Measurements from ENCODE around the gene TNMD. TPM values are rescaled to one million over a fixed set of nuclear protein-coding genes. Genes with fewer than 3 reads are reported as not detected.
"Not testable (repeated sequence)": the region's sequence is repeated elsewhere in the genome, so short reads cannot be mapped to it uniquely, and the experiment has no call there.

The TNMD gene
- not detected in 2 replicates for total RNA-seq

DNA sequence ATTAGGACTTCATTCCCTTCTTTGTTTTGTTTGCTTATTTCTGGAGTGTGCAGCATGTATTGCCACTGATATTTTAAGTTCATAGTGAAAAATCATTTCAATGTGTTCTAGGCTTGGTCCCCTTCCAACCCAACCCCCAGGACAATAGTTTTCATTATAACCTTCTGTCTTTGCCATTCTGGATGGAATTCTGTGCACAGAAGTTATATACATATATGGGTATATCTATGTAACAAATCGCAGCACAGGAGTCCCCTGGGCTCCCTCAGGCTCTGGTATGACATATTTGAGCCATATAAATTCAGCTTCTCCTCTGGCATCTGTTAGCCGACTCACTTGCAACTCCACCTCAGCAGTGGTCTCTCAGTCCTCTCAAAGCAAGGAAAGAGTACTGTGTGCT is at the start of gene TNMD:
Gene TNMD (plus strand): TSS at position 326 of the 400 bp plus-strand sequence. CDS start 83 bp downstream, outside the sequence.
- intact Hi-C loops (cut with micrococcal nuclease): no loop called here
- peaks cover 4% of the 10 kb centered on the region for H3K27me3 Mint-ChIP-seq (ENCODE audit: low read depth)
- DNase-seq (ENCODE audit: low spot score): no peak
- H3K4me1 Mint-ChIP-seq (ENCODE audit: low read depth): no peaks in the 10 kb centered on the region
- no peak within 1 kb of the TSS for H3K4me3 Mint-ChIP-seq (ENCODE audit: low read depth)
- H3K27ac Mint-ChIP-seq: no peak within 1 kb of the TSS
- H3K36me3 Mint-ChIP-seq (ENCODE audit: low read depth): no peaks in the 10 kb centered on the region
- no peaks in the 10 kb centered on the region for H3K9me3 Mint-ChIP-seq

DNA sequence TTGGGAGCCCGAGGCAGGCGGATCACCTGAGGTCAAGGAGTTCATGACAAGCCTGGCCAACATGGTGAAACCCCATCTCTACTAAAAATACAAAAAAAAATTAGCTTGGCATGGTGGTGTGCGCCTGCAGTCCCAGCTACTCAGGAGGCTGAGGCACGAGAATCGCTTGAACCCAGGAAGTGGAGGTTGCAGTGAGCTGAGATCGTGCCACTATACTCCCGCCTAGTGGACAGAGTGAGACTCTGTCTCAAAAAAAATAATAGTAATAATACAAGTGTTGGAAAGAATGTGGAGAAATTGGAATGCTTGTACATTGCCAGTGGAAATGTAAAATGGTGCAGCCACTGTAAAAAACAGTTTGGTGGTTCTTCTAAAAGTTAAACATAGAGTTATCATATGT is 19.2 kb upstream of the TNMD start:
- H3K27ac Mint-ChIP-seq; intact Hi-C loops (cut with micrococcal nuclease); DNase-seq (ENCODE audit: low spot score); H3K9me3 Mint-ChIP-seq; H3K27me3 Mint-ChIP-seq (ENCODE audit: low read depth); H3K4me1 Mint-ChIP-seq (ENCODE audit: low read depth); H3K36me3 Mint-ChIP-seq (ENCODE audit: low read depth); H3K4me3 Mint-ChIP-seq (ENCODE audit: low read depth): not testable (repeated sequence)

GRCh38 chrX:100586747-100587146 is 2.0 kb downstream of the TNMD start:
- H3K36me3 Mint-ChIP-seq (ENCODE audit: low read depth): no peaks in the 10 kb centered on the region
- H3K4me1 Mint-ChIP-seq (ENCODE audit: low read depth): no peaks in the 10 kb centered on the region
- H3K4me3 Mint-ChIP-seq (ENCODE audit: low read depth): no peak overlapping the region
- intact Hi-C loops (cut with micrococcal nuclease): no loop called here
- no peaks in the 10 kb centered on the region for H3K9me3 Mint-ChIP-seq
- peaks cover 4% of the 10 kb centered on the region for H3K27me3 Mint-ChIP-seq (ENCODE audit: low read depth)
- no peak overlapping the region for H3K27ac Mint-ChIP-seq
- DNase-seq (ENCODE audit: low spot score): no peak

DNA sequence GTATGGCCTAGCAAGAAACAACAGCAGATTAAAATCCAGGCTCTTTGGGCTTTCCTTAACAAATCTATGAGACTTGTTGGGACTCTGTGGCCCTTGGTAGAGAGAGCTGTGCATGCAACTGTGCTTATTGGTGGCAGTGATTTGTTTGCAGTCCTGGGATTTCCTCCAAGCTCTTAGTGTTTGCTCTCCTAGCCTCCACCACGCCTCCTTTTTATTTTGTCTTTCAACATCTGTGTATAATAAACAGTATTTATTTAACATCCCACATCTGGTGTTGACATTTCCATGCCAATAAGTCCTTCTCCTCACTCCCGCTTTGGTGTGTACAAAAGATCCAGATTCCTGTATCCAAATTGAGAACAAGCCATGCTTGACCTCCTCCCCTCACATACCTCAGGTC is 3.1 kb downstream of the TNMD start:
- no peak for DNase-seq (ENCODE audit: low spot score)
- Mint-ChIP-seq H3K27me3 (ENCODE audit: low read depth) (peaks cover 2% of the 10 kb centered on the region), H3K9me3 (no peaks in the 10 kb centered on the region), H3K36me3 (ENCODE audit: low read depth) (no peaks in the 10 kb centered on the region), H3K4me3 (ENCODE audit: low read depth) (no peak overlapping the region), H3K27ac (no peak overlapping the region), H3K4me1 (ENCODE audit: low read depth) (no peaks in the 10 kb centered on the region)
- intact Hi-C loops (cut with micrococcal nuclease): no loop called here

GRCh38 chrX:100591256-100592051 is 6.7 kb downstream of the TNMD start:
- no peaks in the 10 kb centered on the region for H3K27me3 Mint-ChIP-seq (ENCODE audit: low read depth)
- H3K27ac Mint-ChIP-seq: no peak overlapping the region
- no peak for DNase-seq (ENCODE audit: low spot score)
- no peaks in the 10 kb centered on the region for H3K9me3 Mint-ChIP-seq
- H3K4me1 Mint-ChIP-seq (ENCODE audit: low read depth): no peaks in the 10 kb centered on the region
- no peak overlapping the region for H3K4me3 Mint-ChIP-seq (ENCODE audit: low read depth)
- intact Hi-C loops (cut with micrococcal nuclease): no loop called here
- no peaks in the 10 kb centered on the region for H3K36me3 Mint-ChIP-seq (ENCODE audit: low read depth)

GRCh38 chrX:100593126-100593525 is 8.4 kb downstream of the TNMD start:
- Mint-ChIP-seq H3K9me3 (no peaks in the 10 kb centered on the region), H3K27me3 (ENCODE audit: low read depth) (no peaks in the 10 kb centered on the region), H3K36me3 (ENCODE audit: low read depth) (no peaks in the 10 kb centered on the region), H3K4me3 (ENCODE audit: low read depth) (no peak overlapping the region), H3K27ac (no peak overlapping the region), H3K4me1 (ENCODE audit: low read depth) (no peaks in the 10 kb centered on the region)
- intact Hi-C loops (cut with micrococcal nuclease): no loop called here
- no peak for DNase-seq (ENCODE audit: low spot score)

DNA sequence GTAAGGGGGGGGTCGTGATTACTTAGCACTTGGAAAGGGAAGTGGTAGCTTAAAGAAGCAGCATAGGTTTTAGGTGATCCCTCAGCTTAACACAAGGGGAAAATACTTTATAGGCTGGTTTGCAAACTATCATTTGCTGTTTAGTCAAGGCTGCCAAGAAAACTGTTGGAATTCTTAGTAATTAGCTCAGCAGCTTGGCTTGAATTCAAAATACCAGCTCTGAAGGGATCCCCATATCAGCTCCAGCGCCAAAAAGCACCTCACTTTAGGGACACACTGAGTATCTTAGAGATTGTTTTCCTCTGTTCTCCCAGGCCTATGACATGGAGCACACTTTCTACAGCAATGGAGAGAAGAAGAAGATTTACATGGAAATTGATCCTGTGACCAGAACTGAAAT is 8.8 kb downstream of the TNMD start:
- no peak for DNase-seq (ENCODE audit: low spot score)
- Mint-ChIP-seq H3K9me3 (no peaks in the 10 kb centered on the region), H3K27me3 (ENCODE audit: low read depth) (no peaks in the 10 kb centered on the region), H3K36me3 (ENCODE audit: low read depth) (no peaks in the 10 kb centered on the region), H3K27ac (no peak overlapping the region), H3K4me1 (ENCODE audit: low read depth) (no peaks in the 10 kb centered on the region), H3K4me3 (ENCODE audit: low read depth) (no peak overlapping the region)
- intact Hi-C loops (cut with micrococcal nuclease): no loop called here

- Mint-ChIP-seq H3K36me3 (ENCODE audit: low read depth) (no peaks in the 10 kb centered on the region), H3K9me3 (no peaks in the 10 kb centered on the region), H3K4me1 (ENCODE audit: low read depth) (no peaks in the 10 kb centered on the region), H3K27me3 (ENCODE audit: low read depth) (no peaks in the 10 kb centered on the region), H3K4me3 (ENCODE audit: low read depth) (no peak overlapping the region), H3K27ac (no peak overlapping the region)
- intact Hi-C loops (cut with micrococcal nuclease): no loop called here
- no peak for DNase-seq (ENCODE audit: low spot score)
These were observed 11.9 kb downstream of the TNMD start for GRCh38 chrX:100596601-100597000.

- Mint-ChIP-seq H3K4me3 (ENCODE audit: low read depth) (no peak overlapping the region), H3K9me3 (no peaks in the 10 kb centered on the region), H3K27me3 (ENCODE audit: low read depth) (peaks cover 2% of the 10 kb centered on the region), H3K27ac (no peak overlapping the region), H3K36me3 (ENCODE audit: low read depth) (no peaks in the 10 kb centered on the region), H3K4me1 (ENCODE audit: low read depth) (no peaks in the 10 kb centered on the region)
- intact Hi-C loops (cut with micrococcal nuclease): no loop called here
- DNase-seq (ENCODE audit: low spot score): no peak
These were observed 14.7 kb downstream of the TNMD start for GRCh38 chrX:100599456-100599855.

DNA sequence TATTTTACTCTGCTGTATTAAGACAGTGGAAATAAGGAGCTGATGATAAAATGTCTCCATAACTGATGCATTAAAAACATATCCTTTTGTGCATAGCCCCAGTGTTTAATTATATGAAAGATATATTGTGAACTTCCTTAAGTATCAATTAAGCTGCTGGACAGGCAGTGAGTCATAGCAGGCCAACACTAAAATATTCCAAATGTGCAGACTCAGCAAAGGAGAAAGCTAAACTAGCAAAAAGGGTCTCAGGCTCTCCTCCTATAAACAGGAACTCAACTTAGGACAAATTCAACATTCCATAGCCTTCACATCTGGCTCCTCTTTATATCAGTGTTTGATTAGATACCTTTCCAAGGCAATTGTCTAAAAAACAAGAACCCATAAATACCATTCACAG is 15.6 kb downstream of the TNMD start:
- H3K4me1 Mint-ChIP-seq (ENCODE audit: low read depth): no peaks in the 10 kb centered on the region
- H3K27ac Mint-ChIP-seq: no peak overlapping the region
- no peaks in the 10 kb centered on the region for H3K9me3 Mint-ChIP-seq
- no peak overlapping the region for H3K4me3 Mint-ChIP-seq (ENCODE audit: low read depth)
- peaks cover 5% of the 10 kb centered on the region for H3K27me3 Mint-ChIP-seq (ENCODE audit: low read depth)
- intact Hi-C loops (cut with micrococcal nuclease): no loop called here
- no peaks in the 10 kb centered on the region for H3K36me3 Mint-ChIP-seq (ENCODE audit: low read depth)
- no peak for DNase-seq (ENCODE audit: low spot score)

GRCh38 chrX:100600758-100601157 is 16.0 kb downstream of the TNMD start:
- Mint-ChIP-seq H3K4me3 (ENCODE audit: low read depth) (no peak overlapping the region), H3K27ac (no peak overlapping the region), H3K4me1 (ENCODE audit: low read depth) (no peaks in the 10 kb centered on the region), H3K27me3 (ENCODE audit: low read depth) (peaks cover 5% of the 10 kb centered on the region), H3K9me3 (no peaks in the 10 kb centered on the region), H3K36me3 (ENCODE audit: low read depth) (no peaks in the 10 kb centered on the region)
- DNase-seq (ENCODE audit: low spot score): no peak
- intact Hi-C loops (cut with micrococcal nuclease): no loop called here

GRCh38 chrX:100606753-100607152 is 22.0 kb downstream of the TNMD start:
- H3K4me1 Mint-ChIP-seq (ENCODE audit: low read depth): peaks cover 2% of the 10 kb centered on the region
- intact Hi-C loops (cut with micrococcal nuclease): no loop called here
- no peak overlapping the region for H3K27ac Mint-ChIP-seq

DNA sequence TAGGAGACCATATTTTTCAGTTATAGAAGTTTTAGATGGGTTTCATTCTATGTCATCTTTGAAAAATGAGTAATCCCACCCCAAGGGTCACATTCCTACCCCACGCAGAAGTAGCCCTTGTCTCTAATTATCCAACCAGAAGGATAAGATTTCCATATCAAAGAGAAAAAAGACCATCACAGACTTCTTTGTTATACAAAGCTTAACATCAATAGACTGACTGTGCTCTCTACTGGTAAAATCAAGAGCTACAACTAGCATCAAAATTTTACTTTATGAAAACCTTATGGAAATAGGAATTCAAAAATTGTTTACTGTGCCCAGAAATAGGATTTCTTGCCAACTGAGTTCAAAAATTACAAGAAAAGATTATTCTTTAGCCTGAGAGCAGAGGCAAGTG is 24.9 kb downstream of the TNMD start:
- Mint-ChIP-seq H3K36me3 (ENCODE audit: low read depth) (no peaks in the 10 kb centered on the region), H3K4me1 (ENCODE audit: low read depth) (peaks cover 2% of the 10 kb centered on the region), H3K4me3 (ENCODE audit: low read depth) (no peak overlapping the region), H3K9me3 (no peaks in the 10 kb centered on the region), H3K27me3 (ENCODE audit: low read depth) (peaks cover 2% of the 10 kb centered on the region), H3K27ac (no peak overlapping the region)
- no peak for DNase-seq (ENCODE audit: low spot score)
- intact Hi-C loops (cut with micrococcal nuclease): no loop called here

More at GRCh38 chrX:100606753-100607152, 22.0 kb downstream of the TNMD start:
- no peak for DNase-seq (ENCODE audit: low spot score)
- Mint-ChIP-seq H3K27me3 (ENCODE audit: low read depth) (peaks cover 5% of the 10 kb centered on the region), H3K4me3 (ENCODE audit: low read depth) (no peak overlapping the region), H3K9me3 (no peaks in the 10 kb centered on the region), H3K36me3 (ENCODE audit: low read depth) (no peaks in the 10 kb centered on the region)

GRCh38 chrX:100611951-100612350 is 27.2 kb downstream of the TNMD start:
- no peaks in the 10 kb centered on the region for H3K9me3 Mint-ChIP-seq
- no peaks in the 10 kb centered on the region for H3K4me1 Mint-ChIP-seq (ENCODE audit: low read depth)
- no peak overlapping the region for H3K27ac Mint-ChIP-seq
- H3K27me3 Mint-ChIP-seq (ENCODE audit: low read depth): peaks cover 7% of the 10 kb centered on the region
- no peaks in the 10 kb centered on the region for H3K36me3 Mint-ChIP-seq (ENCODE audit: low read depth)
- H3K4me3 Mint-ChIP-seq (ENCODE audit: low read depth): no peak overlapping the region
- no peak for DNase-seq (ENCODE audit: low spot score)
- intact Hi-C loops (cut with micrococcal nuclease): no loop called here

All from activated T-helper 2 cell treated with anti-CD3 and anti-CD28 coated beads, Interferon-gamma antibody, Interleukin-2, Interleukin-4, amounts not matched to agents 10 μg/mL and 5 μg/mL and 100 μg/mL, durations not matched to agents 14 hours and 24 hours and 36 hours (primary cell).